GM18870 (cell line): ENCODE results near the gene GAB2.
"Not testable (repeated sequence)": the region's sequence is repeated elsewhere in the genome, so short reads cannot be mapped to it uniquely, and the experiment has no call there.

ENCODE experiments used
- ATAC-seq: cut with Tn5 transposase; IDR thresholded peaks from one replicate; pipeline ENCODE4 v1.9.1; 2021; ENCODE audit warnings: moderate library complexity; ENCODE audit not compliant: unreplicated experiment

The GAB2 gene

DNA sequence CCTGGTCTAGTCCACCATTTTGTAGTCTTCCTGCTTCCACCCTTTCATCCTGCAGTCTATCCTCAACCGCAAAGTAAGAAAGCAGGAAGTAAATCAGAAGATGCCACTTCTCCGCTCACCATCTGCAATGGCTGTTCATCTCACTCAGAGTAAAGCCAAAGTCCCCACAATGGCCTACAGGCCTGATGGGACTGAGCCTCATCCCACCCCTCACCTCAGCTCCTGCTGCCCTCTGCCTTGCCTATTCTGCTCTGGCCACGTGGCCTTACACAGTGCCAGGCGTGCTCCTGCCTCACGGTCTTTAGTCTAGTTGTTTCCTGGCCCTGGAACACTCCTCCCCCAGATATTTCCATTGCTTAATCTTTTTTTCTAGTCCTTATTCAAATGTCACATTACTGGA is 133.4 kb downstream of the GAB2 start:
- ATAC-seq: no peak

DNA sequence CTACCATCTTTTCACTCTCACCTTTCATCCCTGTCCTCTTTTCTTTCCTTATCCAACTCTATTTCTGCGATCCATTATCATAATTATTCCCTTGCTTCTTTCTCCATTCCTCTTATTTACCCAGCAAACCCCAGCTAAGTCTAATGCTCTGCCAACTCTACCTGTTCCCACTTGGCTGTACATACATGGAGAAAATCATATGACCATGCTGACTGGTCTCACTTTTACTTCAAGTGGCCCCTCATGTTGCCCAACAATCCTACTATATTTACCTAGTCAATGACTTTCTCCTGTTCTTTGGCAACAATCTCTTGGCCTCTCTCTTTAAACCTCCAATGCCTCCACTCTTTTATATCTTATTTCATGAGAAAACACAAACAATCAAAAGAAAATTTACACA is 134.8 kb downstream of the GAB2 start:
- no peak for ATAC-seq

DNA sequence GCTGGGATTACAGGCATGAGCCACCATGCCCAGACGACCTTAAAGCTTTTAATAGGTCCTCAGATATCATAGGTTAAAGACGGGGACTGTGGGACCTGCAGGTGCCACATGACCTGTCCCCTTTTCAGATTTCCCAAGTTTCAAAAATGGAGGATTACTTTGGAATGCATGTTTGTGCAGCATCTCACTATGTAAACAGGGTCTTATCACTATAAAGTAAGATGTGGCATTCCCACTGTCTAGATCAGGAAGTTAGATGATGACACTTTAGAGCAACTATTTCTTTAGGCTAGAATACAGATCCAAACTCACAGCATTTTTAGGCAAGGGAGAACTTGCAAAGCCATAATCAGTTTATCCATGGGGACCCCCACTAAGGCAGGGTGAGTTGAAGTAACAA is 136.1 kb downstream of the GAB2 start:
- no peak for ATAC-seq

DNA sequence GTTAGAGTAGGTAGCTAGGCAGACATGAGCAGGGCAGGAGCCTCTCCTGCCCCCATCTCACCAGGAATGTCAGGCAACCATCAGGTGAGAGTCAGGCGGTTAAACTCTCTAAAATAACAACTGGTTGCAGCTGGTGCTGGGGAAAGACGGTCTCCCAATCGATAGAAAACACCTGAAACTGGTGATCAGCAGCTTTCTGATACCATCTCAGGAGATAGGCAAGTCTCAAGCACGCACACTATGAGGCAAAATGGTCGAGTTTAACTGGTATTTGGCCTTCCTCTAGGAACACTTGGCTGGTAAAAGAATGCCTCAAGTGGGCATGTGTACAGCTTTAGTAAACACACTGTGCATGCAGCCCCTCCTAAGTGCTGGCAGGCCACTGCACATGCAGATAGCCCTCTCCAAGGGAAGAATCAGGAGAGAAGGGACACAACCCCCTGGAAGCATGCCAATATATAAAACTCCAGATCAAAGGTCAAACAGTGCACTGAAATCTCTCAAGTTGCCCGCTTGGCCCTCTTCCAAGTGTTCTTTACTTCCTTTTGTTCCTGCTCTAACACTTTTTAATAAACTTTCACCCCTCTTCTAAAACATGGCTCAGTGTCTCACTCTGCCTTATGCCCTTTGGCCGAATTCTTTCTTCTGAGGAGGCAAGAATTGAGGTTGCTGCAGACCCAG is 140.2 kb downstream of the GAB2 start:
- ATAC-seq: no peak

DNA sequence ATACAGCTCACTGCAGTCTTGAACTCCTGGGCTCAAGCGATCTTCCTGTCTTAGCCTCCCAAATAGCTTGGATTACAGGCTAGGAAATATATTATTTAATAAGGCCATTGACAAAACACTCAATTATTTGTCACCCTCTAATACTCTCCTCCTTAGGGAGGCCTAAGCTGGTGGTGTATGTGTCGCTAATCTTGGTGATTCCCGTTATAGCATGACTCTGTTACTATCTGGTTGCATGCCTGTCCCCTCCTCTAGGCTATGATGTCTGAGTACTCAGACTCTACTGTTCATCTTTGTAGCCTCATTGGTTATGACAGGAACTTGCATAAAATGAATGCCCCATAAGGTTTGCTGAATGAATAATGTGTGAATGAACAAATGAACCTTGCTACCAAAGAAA is 141.3 kb downstream of the GAB2 start:
- ATAC-seq: no peak

DNA sequence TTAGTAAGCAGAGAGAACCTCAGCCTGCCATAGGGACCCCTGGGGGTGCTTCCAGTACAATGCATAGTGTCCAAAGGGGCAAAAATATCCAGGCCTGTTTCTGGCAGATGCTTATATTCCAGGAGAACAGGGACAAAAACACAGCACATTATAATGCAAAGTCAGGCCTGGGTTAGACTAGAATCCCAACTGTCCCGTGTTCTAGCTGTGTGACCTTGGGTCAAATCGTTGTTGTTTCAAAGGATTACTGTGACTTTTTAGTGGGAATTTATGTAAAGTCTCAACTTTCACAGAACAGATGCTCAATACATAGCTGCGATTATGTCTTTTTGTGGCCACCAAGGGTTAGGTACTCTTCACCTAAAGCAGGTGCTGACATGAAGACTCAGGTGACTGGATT is 142.9 kb downstream of the GAB2 start:
- ATAC-seq: no peak

DNA sequence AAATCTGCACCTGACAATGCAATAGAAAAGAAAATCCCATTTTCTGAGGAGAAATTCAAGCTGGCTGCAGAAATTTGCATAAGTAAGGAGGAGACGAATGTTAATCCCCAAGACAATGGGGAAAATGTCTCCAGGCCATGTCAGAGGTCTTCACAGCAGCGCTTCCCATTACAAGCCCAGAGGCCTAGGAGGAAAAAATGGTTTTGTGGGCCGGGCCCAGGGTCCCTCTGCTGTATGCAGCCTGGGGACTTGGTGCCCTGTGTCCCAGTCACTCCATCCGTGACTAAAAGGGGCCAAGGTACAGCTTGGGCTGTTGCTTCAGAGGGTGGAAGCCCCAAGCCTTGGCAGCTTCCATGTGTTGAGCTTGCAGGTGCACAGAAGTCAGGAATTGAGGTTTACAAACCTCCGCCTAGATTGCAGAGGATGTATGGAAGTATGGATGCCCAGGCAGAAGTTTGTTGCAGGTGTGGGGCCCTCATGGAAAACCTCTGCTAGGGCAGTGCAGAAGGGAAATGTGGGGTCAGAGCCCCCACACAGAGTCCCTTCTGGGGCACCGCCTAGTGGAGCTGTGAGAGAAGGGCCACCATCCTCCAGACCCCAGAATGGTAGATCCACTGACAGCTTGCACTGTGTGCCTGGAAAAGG is 144.9 kb downstream of the GAB2 start:
- ATAC-seq: not testable (repeated sequence)

DNA sequence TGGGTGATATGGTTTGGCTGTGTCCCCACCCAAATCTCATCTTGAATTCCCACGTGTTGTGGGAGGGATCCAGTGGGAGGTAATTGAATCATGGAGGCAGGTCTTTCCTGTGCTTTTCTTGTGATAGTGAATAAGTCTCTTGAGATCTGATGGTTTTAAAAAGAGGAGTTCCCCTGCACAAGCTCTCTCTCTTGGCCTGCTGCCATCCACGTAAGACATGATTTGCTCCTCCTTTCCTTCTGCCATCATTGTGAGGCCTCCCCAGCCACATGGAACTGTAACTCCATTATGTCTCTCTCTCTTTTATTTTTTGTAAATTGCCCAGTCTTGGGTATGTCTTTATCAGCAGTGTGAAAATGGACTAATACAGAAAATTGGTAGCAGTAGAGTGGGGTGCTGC is 145.8 kb downstream of the GAB2 start:
- ATAC-seq: not testable (repeated sequence)

DNA sequence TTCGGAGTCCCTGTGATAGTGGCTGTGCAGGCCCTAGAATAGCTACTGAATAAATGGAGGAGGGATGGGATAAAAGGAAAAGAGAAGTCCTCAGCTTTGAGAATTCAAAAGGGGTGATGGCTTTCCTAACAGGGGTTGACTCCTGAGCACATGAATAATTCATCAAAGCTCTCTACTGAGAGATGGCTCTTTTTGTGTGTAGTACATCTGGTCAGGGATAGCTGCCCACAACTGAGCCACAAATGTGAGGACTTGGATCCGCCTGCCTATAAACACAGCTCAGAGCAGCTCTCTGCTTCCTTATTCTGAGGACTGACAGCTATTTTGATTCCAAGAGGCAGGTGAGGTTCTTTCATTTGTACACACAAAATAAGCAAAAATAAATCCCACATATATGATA is 146.6 kb downstream of the GAB2 start:
- ATAC-seq: no peak

DNA sequence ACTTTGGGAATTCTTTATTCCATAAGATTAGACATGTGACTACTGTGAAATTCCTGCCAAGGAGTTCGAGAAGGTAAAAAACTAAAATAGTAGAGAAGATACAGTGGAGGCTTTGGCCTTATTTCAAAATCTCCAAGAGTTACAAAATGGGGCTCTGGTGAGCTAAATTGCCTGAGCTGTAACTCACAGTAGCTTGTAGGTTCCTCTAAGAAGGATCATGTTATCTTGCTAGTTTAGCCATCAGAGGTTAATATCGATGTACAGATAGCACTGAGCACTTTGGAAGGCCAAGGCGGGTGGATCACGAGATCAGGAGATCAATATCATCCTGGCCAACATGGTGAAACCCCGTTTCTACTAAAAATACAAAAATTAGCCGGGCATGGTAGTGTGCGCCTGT is 147.8 kb downstream of the GAB2 start:
- no peak for ATAC-seq

DNA sequence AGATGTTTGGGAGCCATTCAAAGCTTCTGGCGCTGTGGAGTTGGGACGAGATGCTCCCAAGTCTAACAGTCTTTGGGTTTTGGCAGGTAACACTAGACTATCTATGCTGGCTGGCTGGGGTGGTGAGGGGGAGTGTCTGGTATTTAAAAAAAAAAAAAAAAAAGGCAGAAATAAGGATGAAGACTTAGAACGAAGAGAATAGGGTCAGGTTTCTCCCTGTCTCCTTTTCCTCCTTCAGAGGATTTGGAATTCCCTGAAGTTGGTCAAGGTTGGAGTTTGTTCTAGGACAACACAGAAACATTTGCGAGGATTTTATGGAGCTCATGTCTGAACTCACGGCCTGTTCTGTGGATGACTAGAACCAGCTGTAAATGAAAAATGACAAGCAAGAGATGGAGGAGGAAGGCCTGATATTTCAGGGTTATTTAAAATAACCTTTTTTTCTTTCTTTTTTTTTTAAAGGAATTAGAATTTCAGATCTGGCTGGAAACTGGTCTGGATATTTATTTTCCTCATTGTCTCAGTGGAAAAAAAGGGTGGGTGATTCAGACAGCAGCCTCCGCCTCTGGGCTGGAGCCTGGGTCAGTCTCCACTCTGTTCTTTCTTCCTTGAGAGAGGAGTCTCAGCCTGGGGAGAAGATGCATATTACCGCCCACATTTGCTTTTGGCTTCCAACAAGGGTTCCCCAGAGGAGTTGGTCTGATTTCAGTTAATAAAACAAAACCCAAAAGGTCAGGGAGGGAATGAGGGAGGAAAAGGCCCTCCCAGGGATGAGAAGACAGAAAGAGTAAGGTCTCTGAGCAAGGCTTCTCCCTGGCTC is 148.8 kb downstream of the GAB2 start:
- ATAC-seq: no peak

DNA sequence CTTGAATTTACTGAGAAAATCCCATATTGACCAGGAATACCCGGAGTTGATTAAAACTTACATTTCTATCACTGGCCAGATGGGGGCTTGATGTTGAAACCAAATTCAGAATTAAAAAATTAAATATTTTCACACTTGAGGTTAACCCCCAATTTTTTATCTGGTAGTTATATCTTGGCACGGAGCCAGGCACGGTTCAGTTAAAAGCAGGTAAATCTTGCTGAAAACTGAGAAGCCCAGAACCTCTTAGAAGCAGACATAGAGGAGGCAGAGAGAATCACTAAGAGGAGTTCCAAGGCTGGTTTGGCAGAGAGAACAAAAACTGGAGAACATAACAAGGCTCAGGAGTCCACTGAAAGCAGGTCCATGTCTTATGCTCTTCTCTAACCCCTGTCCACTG is 151.2 kb downstream of the GAB2 start:
- no peak for ATAC-seq

DNA sequence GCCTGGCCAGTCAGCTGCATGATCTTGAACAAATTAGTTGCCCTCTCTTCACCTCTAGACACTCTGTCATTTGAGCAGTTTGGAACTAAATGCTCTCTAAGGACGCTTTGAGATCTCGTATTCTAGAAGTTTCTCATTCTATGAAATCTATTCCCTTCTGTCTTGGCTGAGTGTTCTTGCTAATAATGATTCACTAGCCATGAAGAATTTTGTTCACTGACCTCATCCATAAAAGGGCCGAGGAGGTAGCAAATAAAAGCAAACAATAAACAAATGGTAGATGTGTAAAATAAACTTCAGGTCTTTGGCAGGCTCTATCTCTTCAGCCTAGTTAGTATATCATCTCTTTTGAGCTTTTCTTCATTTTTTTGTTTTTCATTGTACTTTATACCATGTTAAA is 152.3 kb downstream of the GAB2 start:
- no peak for ATAC-seq

DNA sequence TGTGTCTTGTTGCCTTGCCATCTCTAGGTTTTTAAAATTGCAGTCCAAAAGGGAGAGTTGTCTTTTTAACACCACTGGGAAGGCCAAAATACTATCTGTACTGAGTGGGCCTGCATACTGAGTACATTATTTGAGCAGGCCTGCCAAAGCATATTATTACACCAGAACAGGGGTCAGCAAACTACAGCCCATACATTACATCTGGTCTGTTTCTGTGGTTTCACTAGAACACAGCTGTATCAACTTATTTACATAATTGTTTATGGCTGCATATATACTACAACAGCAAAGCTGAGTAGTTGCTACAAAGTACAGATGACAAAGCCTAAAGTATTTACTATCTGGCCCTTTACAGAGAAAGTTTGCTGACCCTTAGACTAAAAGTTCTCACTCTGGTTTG is 154.9 kb downstream of the GAB2 start:
- ATAC-seq: no peak

DNA sequence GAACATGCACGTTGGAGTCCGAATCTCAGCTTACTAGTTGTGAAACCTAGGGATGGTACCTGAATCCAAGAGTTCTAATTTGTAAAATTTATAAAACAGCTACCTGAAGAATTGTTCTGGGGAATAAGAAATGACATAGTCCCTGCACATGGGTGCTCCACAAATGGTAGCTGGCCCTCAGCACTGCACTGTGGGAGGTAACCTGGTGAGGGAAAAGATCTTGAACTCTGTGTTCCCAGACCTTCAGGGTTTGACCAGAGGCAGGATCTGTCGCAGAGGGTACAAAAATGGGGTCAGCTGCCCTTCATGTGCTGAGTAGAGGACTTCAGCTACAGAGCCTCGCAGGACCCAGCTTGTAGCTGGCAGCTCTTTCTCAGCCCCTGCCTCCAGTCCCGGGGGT is 155.4 kb downstream of the GAB2 start:
- ATAC-seq: no peak

DNA sequence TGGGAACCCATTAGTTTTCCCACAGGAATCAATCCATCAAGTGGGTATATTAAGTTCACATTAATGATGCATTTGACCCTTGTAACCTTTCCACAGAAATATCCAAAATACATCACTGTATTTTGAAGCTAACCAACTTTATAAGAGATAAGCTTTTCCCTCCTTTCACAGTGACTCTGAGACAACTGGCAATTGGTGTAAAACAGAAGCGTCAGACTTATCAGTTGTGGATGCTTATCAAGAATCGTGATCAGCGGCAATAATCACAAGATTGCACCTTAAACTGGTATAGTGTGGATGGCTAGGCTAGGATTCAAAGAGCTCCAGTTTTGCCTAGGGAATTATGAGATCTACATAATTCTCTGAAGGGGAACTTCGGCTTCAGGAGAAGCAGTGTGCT is 155.8 kb downstream of the GAB2 start:
- ATAC-seq: no peak

DNA sequence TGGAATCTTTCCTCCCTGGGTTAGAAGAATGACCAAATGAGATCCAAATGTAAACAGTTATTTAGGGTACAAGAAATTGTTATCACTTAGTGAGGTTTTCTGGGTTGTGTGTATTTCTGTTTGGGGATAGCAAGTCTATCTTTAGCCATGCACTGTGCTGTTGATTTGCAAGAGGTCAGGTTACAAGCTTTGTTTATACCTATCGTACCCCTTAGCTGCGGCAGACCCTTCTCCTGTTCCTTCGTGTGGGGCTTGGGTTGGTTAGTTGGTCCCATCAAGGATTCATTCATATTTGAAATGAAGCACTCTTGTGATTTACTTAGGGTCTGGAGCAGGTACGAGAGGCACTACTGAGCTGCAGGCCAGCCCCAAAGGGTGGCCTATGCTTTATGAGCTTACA is 156.3 kb downstream of the GAB2 start:
- ATAC-seq: no peak

DNA sequence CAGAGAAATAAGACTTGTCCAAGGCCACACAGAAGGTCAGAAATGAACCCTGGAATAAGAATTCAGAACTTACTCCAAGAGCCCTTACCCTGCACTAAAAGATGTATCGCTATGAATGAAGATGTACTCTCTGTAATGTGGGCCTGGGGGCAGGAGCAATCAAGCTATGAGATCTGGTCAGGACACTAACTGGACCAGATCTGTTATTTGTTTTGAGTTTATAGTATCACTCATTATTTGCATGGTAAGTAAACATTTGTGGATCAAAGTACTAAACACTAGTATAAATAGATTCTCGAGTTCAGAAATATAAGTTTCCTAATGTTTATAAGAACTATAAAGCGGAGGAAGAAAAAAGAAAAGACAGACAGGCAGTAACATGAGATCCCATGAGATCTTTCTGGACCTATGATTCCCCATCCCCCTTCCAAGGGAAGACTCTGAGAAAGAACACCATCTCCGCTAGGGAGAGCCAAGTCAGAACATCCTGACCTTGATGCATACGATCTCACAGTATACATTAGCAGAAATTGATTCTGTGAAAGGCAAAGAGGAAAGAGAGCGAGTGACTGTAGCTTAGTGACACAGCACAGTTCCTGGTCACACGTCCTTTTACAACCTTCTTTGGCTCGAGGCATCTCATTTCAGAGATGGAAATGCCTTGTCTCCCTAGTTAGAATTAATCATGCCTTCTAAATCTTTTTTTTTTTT is 157.7 kb downstream of the GAB2 start:
- ATAC-seq: no peak

DNA sequence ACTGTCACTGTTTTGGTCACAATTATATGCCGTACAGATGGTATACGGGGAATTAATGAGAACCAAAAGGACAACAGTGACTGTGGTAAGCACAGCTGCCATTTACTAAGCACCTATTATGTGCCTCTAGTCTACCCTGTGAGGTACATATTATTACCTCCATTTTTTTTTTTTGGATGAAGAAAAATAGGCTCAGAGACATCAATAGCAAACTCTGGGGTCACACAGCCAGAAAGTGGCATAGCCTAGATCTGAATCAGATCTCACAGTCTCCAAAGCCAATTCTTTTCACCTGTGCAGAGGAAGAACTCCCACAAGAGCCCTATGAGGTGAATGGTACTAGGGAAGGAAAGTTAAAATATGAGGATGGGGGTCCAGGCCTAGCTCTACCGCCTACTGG is 160.0 kb downstream of the GAB2 start:
- no peak for ATAC-seq

DNA sequence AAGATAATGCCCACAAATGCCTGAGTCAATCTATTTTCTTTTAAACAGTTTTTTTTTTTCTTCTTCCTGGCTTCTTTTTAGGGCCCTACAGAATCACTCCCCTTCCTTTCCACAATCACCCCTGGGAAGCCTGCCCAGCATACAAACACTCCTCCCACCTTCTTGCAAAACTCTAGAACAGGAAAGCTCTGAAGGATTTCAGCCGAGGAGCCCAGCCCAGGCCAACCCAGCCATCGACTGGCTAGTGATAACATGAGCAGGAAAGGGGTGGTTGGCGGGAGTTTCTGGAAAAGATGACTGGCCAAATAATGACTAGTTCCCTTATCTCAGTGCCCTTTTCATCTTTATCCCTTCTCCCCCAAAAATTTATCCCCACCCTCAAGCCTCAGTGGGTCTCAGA is 160.7 kb downstream of the GAB2 start:
- no peak for ATAC-seq

DNA sequence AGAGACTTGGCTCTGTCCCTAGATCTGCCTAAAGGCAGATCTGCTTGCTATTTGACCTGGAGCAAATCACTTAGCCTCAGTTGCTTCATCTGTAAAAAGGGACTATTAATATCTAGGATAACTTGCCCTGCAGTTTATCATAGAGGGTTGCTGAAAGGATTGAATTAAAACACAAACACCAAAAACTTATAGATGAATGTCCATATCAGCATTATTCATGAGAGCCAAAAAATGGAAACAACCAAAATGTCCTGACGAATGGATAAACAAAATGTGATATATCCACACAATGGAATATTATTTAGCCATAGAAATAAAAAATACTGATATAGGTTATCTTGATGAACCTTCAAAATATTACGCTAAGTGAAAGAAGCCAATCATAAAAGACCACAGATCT is 161.7 kb downstream of the GAB2 start:
- no peak for ATAC-seq

DNA sequence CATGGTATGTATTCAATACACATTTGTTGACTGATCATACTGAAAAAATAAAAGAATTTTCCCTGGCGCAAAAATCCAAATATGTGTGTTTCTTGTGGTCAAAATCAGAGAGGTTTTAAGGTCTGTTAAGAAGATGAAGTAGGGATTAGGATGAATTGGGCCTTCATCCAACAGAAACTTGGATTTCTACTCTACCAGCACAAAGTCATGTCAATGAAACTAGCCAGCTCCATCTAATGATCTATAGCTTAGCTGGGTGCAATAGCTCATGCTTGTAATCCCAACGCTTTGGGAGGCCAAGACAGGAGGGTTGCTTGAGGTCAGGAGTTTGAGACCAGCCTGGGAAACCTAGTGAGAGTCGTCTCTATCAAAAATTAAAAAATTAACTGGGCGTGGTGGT is 163.4 kb downstream of the GAB2 start:
- ATAC-seq: no peak
